Measurements from ENCODE around the gene NXNL1. TPM values are rescaled to one million over a fixed set of nuclear protein-coding genes. Genes with fewer than 3 reads are reported as not detected.
A peak's percentile ranks its signal among the peaks of the same experiment; 100 is the strongest.

The NXNL1 gene
- total and polyA plus RNA-seq, 2 of the 13 experiments (the other 11 are each of a cell fraction or from before 2014, with no cell fraction given), result not detected

DNA sequence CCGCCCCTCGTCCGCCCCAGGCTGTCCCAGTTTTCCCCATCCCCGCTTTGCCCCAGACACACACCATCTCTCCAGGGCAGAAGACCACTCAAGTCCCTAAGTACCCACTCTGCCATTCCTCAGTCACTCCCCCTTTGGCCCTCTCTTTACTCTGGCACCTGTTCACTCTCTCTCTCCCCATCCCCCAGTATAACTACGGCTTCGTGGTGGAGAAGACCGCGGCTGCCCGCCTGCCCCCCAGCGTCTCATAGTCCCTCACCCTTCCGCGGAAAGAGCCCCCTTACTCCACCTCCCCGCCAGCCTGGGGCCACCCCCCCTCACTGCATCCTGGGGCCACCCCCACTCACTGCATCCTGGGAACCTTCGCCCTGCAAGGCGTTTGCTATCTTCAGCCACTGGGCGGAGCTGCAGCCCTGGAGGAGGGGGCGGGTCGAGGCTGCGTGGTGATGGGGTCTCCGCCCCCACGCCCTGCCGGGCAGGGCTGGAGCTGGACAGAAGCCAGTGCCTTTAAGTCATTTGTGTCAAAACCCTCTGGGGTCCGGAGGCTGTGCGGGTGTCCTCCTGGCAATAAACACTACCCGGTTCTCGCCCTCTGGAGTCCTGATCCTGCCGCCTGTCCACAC, 35.9 kb downstream of the NXNL1 start (continued):
- TF ChIP-seq, protein P1, sequence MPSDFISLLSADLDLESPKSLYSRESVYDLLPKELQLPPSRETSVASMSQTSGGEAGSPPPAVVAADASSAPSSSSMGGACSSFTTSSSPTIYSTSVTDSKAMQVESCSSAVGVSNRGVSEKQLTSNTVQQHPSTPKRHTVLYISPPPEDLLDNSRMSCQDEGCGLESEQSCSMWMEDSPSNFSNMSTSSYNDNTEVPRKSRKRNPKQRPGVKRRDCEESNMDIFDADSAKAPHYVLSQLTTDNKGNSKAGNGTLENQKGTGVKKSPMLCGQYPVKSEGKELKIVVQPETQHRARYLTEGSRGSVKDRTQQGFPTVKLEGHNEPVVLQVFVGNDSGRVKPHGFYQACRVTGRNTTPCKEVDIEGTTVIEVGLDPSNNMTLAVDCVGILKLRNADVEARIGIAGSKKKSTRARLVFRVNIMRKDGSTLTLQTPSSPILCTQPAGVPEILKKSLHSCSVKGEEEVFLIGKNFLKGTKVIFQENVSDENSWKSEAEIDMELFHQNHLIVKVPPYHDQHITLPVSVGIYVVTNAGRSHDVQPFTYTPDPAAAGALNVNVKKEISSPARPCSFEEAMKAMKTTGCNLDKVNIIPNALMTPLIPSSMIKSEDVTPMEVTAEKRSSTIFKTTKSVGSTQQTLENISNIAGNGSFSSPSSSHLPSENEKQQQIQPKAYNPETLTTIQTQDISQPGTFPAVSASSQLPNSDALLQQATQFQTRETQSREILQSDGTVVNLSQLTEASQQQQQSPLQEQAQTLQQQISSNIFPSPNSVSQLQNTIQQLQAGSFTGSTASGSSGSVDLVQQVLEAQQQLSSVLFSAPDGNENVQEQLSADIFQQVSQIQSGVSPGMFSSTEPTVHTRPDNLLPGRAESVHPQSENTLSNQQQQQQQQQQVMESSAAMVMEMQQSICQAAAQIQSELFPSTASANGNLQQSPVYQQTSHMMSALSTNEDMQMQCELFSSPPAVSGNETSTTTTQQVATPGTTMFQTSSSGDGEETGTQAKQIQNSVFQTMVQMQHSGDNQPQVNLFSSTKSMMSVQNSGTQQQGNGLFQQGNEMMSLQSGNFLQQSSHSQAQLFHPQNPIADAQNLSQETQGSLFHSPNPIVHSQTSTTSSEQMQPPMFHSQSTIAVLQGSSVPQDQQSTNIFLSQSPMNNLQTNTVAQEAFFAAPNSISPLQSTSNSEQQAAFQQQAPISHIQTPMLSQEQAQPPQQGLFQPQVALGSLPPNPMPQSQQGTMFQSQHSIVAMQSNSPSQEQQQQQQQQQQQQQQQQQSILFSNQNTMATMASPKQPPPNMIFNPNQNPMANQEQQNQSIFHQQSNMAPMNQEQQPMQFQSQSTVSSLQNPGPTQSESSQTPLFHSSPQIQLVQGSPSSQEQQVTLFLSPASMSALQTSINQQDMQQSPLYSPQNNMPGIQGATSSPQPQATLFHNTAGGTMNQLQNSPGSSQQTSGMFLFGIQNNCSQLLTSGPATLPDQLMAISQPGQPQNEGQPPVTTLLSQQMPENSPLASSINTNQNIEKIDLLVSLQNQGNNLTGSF (CRISPR knock-in tag; IDR thresholded peaks at IDR 0.05), result no peak
- TF ChIP-seq GTF3A (CRISPR knock-in tag; conservative IDR thresholded peaks at IDR 0.05), result no peak
- no peak for TF ChIP-seq REXO4 (CRISPR knock-in tag; IDR thresholded peaks at IDR 0.05; ENCODE audit: borderline replicate concordance)
- 0 out of 2 replicates have a peak, but pooled peaks have one; percentile 32 for TF ChIP-seq MAZ (IDR thresholded peaks at IDR 0.05; ENCODE audit: borderline replicate concordance, low read depth, low read length)
- no peak for TF ChIP-seq MAZ (CRISPR knock-in tag; IDR thresholded peaks at IDR 0.05; ENCODE audit: low read depth)
- peak; percentile 35; the same call in 1 of the 2 replicates for TF ChIP-seq SP5 (CRISPR knock-in tag; IDR thresholded peaks at IDR 0.05; ENCODE audit: borderline replicate concordance, low read depth)
- TF ChIP-seq HCFC1 (IDR thresholded peaks at IDR 0.05; ENCODE audit: low read depth, low read length), result no peak
- TF ChIP-seq KDM6A (CRISPR knock-in tag; IDR thresholded peaks at IDR 0.05; ENCODE audit: low read depth), result no peak
- TF ChIP-seq ZNF180 (CRISPR knock-in tag; IDR thresholded peaks at IDR 0.05; ENCODE audit: borderline replicate concordance, low read depth), result no peak
- TF ChIP-seq KDM2A (CRISPR knock-in tag; IDR thresholded peaks at IDR 0.05; ENCODE audit: borderline replicate concordance, low read depth), result 0 out of 2 replicates have a peak, but pooled peaks have one; percentile 48
- TF ChIP-seq, protein P2, sequence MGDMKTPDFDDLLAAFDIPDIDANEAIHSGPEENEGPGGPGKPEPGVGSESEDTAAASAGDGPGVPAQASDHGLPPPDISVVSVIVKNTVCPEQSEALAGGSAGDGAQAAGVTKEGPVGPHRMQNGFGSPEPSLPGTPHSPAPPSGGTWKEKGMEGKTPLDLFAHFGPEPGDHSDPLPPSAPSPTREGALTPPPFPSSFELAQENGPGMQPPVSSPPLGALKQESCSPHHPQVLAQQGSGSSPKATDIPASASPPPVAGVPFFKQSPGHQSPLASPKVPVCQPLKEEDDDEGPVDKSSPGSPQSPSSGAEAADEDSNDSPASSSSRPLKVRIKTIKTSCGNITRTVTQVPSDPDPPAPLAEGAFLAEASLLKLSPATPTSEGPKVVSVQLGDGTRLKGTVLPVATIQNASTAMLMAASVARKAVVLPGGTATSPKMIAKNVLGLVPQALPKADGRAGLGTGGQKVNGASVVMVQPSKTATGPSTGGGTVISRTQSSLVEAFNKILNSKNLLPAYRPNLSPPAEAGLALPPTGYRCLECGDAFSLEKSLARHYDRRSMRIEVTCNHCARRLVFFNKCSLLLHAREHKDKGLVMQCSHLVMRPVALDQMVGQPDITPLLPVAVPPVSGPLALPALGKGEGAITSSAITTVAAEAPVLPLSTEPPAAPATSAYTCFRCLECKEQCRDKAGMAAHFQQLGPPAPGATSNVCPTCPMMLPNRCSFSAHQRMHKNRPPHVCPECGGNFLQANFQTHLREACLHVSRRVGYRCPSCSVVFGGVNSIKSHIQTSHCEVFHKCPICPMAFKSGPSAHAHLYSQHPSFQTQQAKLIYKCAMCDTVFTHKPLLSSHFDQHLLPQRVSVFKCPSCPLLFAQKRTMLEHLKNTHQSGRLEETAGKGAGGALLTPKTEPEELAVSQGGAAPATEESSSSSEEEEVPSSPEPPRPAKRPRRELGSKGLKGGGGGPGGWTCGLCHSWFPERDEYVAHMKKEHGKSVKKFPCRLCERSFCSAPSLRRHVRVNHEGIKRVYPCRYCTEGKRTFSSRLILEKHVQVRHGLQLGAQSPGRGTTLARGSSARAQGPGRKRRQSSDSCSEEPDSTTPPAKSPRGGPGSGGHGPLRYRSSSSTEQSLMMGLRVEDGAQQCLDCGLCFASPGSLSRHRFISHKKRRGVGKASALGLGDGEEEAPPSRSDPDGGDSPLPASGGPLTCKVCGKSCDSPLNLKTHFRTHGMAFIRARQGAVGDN (CRISPR knock-in tag; IDR thresholded peaks at IDR 0.05), result peak; percentile 35
- TF ChIP-seq RBM39 (IDR thresholded peaks at IDR 0.05; ENCODE audit: low read depth, low read length, poor library complexity, severe bottlenecking), result peak; percentile 32
- TF ChIP-seq GLI4 (CRISPR knock-in tag; IDR thresholded peaks at IDR 0.05; ENCODE audit: borderline replicate concordance), result no peak
- TF ChIP-seq STAG1 (CRISPR knock-in tag; IDR thresholded peaks at IDR 0.05), result peak; percentile 35; the same call in 1 of the 2 replicates
- TF ChIP-seq ZNF282 (IDR thresholded peaks at IDR 0.05; ENCODE audit: partially characterized antibody), result no peak
- no peak for TF ChIP-seq HHEX (CRISPR knock-in tag; IDR thresholded peaks at IDR 0.05)
- no peak for TF ChIP-seq ATRX (CRISPR knock-in tag; IDR thresholded peaks at IDR 0.05; ENCODE audit: borderline replicate concordance)
- TF ChIP-seq, protein P3, sequence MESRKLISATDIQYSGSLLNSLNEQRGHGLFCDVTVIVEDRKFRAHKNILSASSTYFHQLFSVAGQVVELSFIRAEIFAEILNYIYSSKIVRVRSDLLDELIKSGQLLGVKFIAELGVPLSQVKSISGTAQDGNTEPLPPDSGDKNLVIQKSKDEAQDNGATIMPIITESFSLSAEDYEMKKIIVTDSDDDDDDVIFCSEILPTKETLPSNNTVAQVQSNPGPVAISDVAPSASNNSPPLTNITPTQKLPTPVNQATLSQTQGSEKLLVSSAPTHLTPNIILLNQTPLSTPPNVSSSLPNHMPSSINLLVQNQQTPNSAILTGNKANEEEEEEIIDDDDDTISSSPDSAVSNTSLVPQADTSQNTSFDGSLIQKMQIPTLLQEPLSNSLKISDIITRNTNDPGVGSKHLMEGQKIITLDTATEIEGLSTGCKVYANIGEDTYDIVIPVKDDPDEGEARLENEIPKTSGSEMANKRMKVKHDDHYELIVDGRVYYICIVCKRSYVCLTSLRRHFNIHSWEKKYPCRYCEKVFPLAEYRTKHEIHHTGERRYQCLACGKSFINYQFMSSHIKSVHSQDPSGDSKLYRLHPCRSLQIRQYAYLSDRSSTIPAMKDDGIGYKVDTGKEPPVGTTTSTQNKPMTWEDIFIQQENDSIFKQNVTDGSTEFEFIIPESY (CRISPR knock-in tag; IDR thresholded peaks at IDR 0.05), result peak; percentile 62; the same call in 1 of the 2 replicates

Measured in HepG2 (cell line).